Esophagus squamous epithelium (tissue), 5 donors: ENCODE data around the gene AGBL1. TPM values are rescaled to one million over a fixed set of nuclear protein-coding genes. Genes with fewer than 3 reads are reported as not detected.
"Not testable (repeated sequence)": the region's sequence is repeated elsewhere in the genome, so short reads cannot be mapped to it uniquely, and the experiment has no call there.

Source experiments
- DNase-seq: peaks from one replicate; lab custom pipeline; 2025; lab: John Stamatoyannopoulos, UW
- H3K27ac ChIP-seq, 4 donors: fragments of 200-600 bp; sonication (generic); one replicate each; pipeline ENCODE4 v1.5.1; 2016 to 2019; ENCODE audit warnings: mild to moderate bottlenecking in 1 of 4
- H3K27me3 ChIP-seq, 4 donors: fragments of 200-600 bp; sonication (generic); 1 replicate in 3 of 4; 2 replicates in 1 of 4; pipeline versions ENCODE4 v1.5.1 to v1.6.0; 2017 to 2021; ENCODE audit warnings: antibody characterized with exemption in 1 of 4
- H3K36me3 ChIP-seq, 3 donors: fragments of 200-600 bp; sonication (generic); one replicate each; pipeline ENCODE4 v1.5.1; 2016 to 2019
- H3K4me1 ChIP-seq, 3 donors: fragments of 200-600 bp; sonication (generic); one replicate each; pipeline ENCODE4 v1.5.1; 2017 to 2019
- H3K4me3 ChIP-seq, 4 donors: fragments of 200-600 bp; sonication (generic); 1 replicate in 3 of 4; 2 replicates in 1 of 4; pipeline ENCODE4 v1.5.1; 2016 to 2019; ENCODE audit warnings: mild to moderate bottlenecking in 2 of 4, moderate library complexity in 1 of 4
- H3K9me3 ChIP-seq, 3 donors: fragments of 200-600 bp; sonication (generic); one replicate each; pipeline ENCODE4 v1.5.1; 2016 to 2019
- CTCF ChIP-seq, 6 experiments: fragments of 450-650 bp in 4 of 6; fragments of 200-600 bp in 2 of 6; sonication (generic) in 2 of 6; IDR thresholded peaks; one replicate each; pipeline ENCODE4 v1.5.1; 2016 to 2019; ENCODE audit warnings: antibody characterized with exemption in 6 of 6, mild to moderate bottlenecking in 4 of 6, moderate library complexity in 4 of 6
- POLR2A ChIP-seq, 4 donors: fragments of 450-650 bp; IDR thresholded peaks; one replicate each; pipeline ENCODE4 v1.6.1; 2017; ENCODE audit warnings: antibody characterized with exemption in 4 of 4, mild to moderate bottlenecking in 4 of 4, moderate library complexity in 3 of 4
- WGBS, 2 donors: methylation state at CpG; one replicate each; pipeline ENCODE4 v1.1.5; 2018; 5-methylcytosine and 5-hydroxymethylcytosine counted together
- intact Hi-C: fragments of 100-400 bp; cut with DNase I; formaldehyde crosslinking; loops from one replicate; pipeline ENCODE4 v1.15.0; 2022
- total RNA-seq, 4 donors: library from RNA; depleted of rRNA; stranded (reverse); fragments of >200 nt; gene quantifications; one replicate each; pipeline ENCODE4 v1.1.0, GENCODE V29; 2016
- donor health status: DM: yes; HTN: yes; CAD: no.

AGBL1 gene
- total RNA-seq, 4 donors from 2014 or later = 0.11 to 0.21 (median 0.19) TPM; not detected in 1

- intact Hi-C loops = no loop called here
- no peaks in the 10 kb centered on the region for H3K4me1 ChIP-seq
- no peaks in the 10 kb centered on the region for H3K9me3 ChIP-seq
- no peaks in the 10 kb centered on the region for H3K27me3 ChIP-seq
- no peak overlapping the region for H3K27ac ChIP-seq
- TF ChIP-seq CTCF (IDR thresholded peaks at IDR 0.05) (no peak), POLR2A (IDR thresholded peaks at IDR 0.05) (no peak)
- 63 to 87% methylated on average over 4 of the region's 4 CpGs for WGBS, 2 donors
- H3K4me3 ChIP-seq = no peak overlapping the region
- H3K36me3 ChIP-seq = no peaks in the 10 kb centered on the region
- no peak for DNase-seq
Measured at GRCh38 chr15:86871964-86872363, 792.3 kb downstream of the AGBL1 start.

DNA sequence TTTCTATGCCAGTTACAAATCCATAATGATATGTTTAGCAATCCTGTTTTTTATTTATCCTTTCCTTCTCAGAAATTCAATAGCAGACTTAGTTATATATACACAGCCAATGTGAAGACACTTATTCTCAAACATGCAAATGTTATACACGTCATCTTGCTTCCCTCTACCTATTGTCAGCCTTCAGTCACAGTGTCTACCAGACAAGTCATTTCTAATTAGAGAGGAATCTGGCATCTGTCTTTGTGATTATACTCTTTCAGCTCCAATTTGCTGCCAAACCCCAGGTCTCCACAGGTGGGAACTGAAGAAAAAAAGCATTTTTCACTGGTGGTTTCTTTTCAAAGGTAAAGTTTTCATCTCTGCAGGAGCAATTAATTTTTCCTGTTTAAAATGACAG lies 793.1 kb downstream of the AGBL1 start:
- TF ChIP-seq POLR2A (IDR thresholded peaks at IDR 0.05) (no peak), CTCF (IDR thresholded peaks at IDR 0.05) (no peak)
- no peak for DNase-seq
- Histone ChIP-seq H3K27ac (no peak overlapping the region), H3K36me3 (no peaks in the 10 kb centered on the region), H3K27me3 (no peaks in the 10 kb centered on the region), H3K4me3 (no peak overlapping the region), H3K4me1 (no peaks in the 10 kb centered on the region), H3K9me3 (no peaks in the 10 kb centered on the region)
- intact Hi-C loops = no loop called here
- WGBS, 2 donors = 59 to 79% methylated on average over 1 of the region's 1 CpG

GRCh38 chr15:86875067-86875466 lies 795.4 kb downstream of the AGBL1 start:
- Histone ChIP-seq H3K36me3 (no peaks in the 10 kb centered on the region), H3K4me1 (no peaks in the 10 kb centered on the region), H3K27ac (no peak overlapping the region), H3K9me3 (no peaks in the 10 kb centered on the region), H3K4me3 (no peak overlapping the region), H3K27me3 (no peaks in the 10 kb centered on the region)
- DNase-seq = no peak
- WGBS, 2 donors = 74 to 77% methylated on average over 3 of the region's 3 CpGs
- TF ChIP-seq POLR2A (IDR thresholded peaks at IDR 0.05) (no peak), CTCF (IDR thresholded peaks at IDR 0.05) (no peak)
- intact Hi-C loops = no loop called here

- no peak for TF ChIP-seq POLR2A (IDR thresholded peaks at IDR 0.05)
- no peak for TF ChIP-seq CTCF (IDR thresholded peaks at IDR 0.05)
- Histone ChIP-seq H3K4me3 (no peak overlapping the region), H3K4me1 (no peaks in the 10 kb centered on the region), H3K27me3 (no peaks in the 10 kb centered on the region), H3K27ac (no peak overlapping the region), H3K36me3 (no peaks in the 10 kb centered on the region), H3K9me3 (no peaks in the 10 kb centered on the region)
- WGBS, 2 donors = 43 to 51% methylated on average over 4 of the region's 4 CpGs
- intact Hi-C loops = no loop called here
- DNase-seq = no peak
Measured at GRCh38 chr15:86876387-86876944, 796.8 kb downstream of the AGBL1 start.

DNA sequence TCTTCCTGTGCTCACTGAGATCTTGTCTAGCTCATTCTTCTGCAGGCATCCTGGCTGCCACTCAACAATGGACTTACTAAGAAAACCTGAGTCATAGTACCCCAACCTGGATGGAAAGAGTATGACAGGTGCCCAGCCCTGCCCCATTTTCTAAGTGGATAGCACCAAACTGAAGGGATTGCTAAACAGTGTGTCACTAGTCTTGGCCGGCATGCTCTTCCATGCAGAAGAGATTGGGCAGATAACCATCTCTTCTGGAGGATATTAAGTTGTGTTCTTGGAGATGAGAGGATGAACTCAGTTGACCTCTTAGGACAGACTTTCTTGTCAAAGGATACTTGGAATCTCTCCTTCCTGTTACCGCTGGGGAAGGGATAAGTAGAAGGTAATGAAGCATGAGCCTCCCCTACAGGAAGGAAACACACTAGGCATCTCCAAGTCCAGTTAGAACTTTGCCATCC lies 797.5 kb downstream of the AGBL1 start:
- no peaks in the 10 kb centered on the region for H3K36me3 ChIP-seq
- no peaks in the 10 kb centered on the region for H3K9me3 ChIP-seq
- no peaks in the 10 kb centered on the region for H3K27me3 ChIP-seq
- WGBS, 2 donors = 53 to 76% methylated on average over 1 to 2 of the region's 2 CpGs
- no peak for DNase-seq
- no peak overlapping the region for H3K4me3 ChIP-seq
- H3K4me1 ChIP-seq = no peaks in the 10 kb centered on the region
- intact Hi-C loops = no loop called here
- no peak overlapping the region for H3K27ac ChIP-seq
- TF ChIP-seq CTCF (IDR thresholded peaks at IDR 0.05) (no peak), POLR2A (IDR thresholded peaks at IDR 0.05) (no peak)

- 45 to 50% methylated on average over 2 of the region's 3 CpGs for WGBS, 2 donors
- H3K27ac ChIP-seq, DNase-seq, H3K36me3 ChIP-seq, H3K4me3 ChIP-seq, intact Hi-C loops, H3K9me3 ChIP-seq, H3K4me1 ChIP-seq, H3K27me3 ChIP-seq: not testable (repeated sequence)
Measured at GRCh38 chr15:86878844-86879243, 799.2 kb downstream of the AGBL1 start.
